Stimulated activated CD4-positive, alpha-beta T cell treated with anti-CD3 and anti-CD28 coated beads, Interleukin-1b, Interleukin-23, amount 100 ng/mL, for 4 hours (primary cell): ENCODE results near the gene C4orf33.

Experiments
- DNase-seq, 2 donors: peaks; one replicate each; pipeline ENCODE4 v3.0.0-alpha.2; 2020; ENCODE audit warnings: low read depth in 2 of 2

C4orf33 gene

DNA sequence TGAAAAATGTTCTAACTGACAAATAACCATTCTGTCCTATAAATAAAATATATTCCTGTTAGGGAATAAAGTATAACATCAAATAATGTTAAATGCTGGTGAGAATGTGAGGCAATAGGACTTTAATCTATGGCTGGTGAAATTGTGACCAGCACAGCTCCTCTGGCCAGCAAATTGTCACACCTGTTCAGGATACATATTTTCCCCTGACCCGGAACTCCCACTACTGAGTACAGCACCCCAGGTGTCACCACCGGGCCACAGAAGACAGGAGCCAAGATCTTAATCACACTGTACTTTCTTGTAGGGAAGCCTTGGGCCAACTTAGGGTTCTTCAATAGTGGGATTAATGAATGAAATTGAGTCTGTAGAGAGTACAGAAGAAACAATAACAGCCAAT, 33.2 kb downstream of the C4orf33 start:
- DNase-seq, result no peak

DNA sequence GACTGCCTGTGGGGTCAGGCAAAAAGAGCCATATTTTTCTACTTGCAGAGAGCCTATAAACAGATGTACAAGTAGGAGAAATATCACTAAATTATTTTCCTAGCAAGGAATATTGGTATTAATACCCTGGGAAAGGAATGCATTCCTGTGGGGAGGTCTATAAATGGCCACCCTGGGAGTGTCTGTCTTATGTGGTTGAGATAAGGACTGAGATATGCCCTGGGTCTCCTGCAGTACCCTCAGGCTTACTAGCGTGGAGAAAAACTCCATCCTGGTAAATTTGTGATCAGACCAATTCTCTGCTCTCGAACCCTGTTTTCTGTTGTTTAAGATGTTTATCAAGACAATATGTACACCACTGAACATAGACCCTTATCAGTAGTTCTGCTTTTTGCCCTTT, 35.4 kb downstream of the C4orf33 start:
- no peak for DNase-seq

DNA sequence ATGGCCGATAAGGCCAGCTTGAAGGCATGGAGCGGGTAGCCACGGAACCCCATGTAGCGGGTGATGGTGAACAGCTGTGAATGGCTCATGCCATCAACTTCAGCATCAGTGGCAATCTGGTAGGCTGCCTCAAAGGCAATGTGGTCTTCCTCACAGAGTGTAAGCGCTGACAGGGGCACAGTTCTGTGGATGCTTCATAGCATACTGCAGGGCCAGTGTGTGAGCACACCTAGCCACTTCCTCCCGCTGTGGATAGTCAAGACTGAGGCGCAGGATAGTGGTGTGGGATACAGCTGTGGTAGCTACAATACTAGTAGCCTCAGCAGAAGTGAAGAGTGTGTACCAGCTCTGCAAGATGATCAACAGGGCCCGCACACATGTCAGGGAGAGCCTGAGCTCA, 40.5 kb downstream of the C4orf33 start:
- no peak for DNase-seq

DNA sequence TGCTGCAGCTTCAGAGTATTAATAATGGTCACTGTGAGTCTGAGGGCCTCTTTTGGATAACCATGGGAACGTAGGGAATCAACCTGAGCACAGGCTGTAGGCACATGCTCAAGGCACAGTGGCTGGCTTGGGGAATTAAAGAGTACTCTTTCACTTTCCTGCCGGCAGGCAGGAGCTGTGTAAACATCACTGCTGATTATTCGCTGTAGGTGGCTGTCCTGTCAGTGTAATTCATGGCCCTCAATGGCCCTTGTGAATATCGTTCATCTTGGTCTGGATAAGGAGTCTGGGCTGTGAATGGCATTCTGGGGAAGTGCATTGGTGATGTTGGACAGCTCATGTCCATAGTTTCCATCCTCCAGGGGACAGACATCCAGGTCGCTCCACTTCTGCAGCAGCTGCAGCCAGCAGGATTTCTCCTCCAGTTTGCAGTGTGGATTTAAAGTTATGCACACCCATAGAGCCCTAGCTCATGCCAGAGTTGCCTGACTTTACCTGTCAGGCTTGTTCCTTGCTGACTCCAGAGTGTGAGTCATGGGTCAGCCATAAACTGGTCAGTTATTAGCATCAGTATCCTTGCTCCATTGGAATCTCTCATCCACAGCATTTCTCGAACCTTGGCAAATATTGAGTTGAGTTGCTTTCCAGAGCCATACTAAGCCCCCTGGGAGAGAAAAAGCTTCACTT, 43.0 kb downstream of the C4orf33 start:
- DNase-seq, result no peak

DNA sequence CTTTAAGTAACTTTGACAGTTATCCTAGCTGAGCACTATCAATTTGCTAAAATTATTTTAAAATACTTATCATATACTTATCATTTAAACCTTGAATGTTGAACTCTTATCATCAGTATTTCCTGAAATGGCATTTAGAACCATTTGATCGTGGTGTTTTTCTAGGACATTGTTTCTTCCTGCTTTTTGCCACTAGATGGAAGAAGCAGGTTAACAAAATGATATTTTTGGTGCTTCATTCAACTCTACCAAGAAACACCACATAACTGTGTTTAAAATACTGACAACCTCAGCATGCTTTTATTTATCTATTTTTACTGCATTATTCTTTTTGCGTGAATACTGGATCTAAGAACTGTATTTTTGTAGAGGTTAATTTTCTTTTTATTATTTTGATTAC, 44.6 kb downstream of the C4orf33 start:
- no peak for DNase-seq

DNA sequence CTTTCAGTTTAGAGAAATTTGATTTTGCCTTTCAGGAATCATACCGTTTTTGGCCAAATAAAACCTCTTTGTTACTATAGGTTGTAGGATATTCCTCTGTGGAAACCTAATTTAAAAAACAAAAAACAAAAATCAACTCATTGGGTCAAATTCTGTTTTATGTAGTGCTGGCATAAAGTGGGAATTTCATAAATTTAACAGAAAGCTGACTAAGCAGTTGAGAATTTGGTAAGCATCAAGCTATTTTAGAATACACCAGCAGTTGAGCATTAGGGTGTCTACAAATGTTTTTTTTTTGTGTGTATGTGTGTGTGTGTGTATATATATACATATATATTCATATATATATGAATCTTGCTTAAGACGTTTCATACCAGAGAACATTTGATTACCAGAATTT, 47.4 kb downstream of the C4orf33 start:
- DNase-seq, result no peak

DNA sequence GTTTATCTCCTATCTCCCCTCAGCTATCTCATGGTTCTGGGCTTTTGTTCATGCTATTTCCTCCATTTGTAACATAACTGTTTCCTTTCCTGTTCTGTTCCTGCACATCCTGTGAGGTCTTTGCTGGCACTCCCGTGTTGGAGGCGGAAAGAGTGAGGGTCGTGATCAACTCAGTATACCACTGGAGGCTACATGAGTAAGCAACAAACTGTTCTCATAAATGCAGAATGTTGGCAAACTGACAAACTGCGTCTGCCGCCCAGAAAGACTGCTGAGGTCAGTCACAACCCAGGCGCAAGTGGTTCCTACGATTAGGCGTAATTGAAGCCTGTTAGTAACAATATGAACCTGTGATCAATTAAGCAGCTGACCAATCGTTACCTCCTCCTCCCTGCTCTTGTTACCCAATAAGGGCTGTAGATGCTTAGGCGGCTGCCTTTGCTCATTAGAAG, 48.8 kb downstream of the C4orf33 start:
- no peak for DNase-seq

DNA sequence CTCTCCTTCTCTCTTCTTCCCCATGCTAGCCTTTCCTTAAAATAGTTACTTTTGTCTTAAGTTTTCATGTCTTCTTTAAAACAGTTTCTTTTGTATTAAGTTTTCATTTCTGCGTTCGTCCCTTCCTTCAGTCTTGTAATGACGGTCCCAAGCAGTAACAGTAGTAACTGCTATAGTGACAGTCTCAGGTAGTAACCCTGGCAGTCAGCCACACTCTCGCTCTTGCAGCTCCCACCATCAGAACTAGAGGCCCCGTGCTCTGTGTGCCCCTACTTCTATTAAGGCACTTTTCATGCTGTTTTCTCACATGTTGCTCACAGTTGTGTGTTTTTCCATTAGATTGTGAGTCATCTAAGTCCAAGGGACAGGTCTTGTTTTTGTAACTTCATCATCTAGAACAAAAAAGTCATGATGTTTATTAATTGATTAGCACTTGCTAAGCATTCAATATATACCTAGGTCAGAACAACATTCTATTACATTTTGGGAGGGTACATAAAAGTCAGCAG, 49.3 kb downstream of the C4orf33 start:
- DNase-seq, result no peak

DNA sequence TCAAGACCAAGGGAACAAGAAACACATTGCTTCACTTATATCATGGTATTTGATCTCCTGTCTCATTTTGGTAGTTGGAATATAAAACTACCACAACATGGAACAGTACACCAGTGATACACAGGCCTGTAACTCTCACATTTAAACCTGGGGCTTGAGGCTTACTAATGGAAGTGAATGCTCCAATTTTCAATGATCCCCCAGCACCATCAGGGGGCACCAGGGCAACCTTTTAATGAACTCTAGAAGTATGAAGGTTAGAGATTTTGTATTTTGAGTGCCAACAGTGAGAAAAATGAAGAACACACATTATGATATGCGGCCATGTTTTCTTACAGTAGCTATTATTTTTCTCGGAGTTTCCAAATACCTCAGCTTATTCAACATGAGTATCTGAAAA, 50.7 kb downstream of the C4orf33 start:
- no peak for DNase-seq

DNA sequence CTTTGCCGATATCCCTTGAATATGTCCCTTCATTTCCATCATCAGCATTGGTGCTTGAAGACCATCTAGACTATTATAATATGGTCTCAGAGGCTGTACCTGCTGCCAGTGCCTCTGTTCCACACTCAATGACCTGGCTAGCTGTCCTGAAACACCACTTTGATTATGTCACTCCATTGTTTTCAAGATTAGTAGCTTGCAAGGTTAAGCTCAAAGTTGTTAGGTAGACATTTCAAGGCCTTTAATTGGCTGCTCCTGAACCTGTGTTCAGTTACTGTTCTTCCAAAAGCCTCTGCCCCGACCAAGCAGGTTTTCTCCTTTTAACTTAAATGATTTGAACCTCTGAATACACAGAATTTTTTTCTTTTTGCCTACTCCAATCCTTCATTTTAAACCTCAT, 52.9 kb downstream of the C4orf33 start:
- no peak for DNase-seq

DNA sequence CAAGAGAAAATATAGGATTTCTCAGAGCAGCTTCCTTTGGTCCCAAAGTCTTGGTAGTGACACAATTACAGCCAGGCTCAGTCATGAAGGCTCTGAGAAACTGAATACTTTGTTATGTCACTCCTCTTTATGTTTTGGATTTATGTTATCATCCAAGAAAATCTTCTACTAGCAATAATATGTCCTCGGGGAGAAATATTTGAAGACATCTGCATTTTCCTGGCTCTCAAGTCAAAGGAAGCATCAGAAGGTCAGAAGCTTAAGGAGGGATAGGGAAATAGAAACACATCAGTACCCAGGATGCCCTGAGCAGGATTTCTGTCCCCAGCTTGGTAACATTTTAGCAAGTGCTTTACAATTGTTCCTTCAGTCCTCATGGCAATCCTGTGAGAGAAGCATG, 54.0 kb downstream of the C4orf33 start:
- DNase-seq, result no peak

DNA sequence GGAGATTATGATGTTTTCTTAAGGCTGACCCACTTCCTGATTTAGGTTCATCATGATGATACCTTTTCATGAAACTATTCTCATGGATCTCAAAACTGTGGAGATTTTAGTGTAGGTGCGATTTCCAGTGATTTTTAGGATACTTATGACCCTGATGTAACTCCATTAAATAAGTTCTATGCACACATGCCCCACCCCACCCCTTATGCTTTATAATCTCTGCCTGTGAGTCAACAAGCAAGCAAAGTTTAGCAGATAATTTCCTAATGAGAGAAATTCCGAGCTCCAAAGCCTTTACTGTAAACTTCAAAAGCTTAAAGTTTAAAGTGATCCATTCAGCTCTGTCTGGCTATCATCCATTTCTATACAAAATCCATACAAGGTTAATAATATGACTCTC, 56.4 kb downstream of the C4orf33 start:
- DNase-seq, result no peak

DNA sequence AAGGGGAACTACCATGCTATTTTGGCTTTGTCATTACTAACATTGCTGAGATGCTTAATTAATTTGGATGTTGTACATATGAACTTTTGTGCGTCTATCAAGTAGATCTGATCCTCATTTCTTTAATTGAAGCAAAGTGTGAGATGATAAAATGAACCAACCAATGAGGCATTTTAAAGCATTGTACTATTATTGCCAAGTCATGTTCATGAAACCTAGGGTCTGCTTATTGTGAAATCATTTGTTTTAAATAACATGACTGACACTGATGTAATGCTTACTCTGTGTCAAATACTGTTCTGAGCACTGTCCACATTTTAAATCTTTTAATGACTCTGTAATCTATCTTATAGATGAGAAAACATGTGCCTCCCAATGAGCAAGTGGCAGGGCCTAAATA, 57.7 kb downstream of the C4orf33 start:
- no peak for DNase-seq

DNA sequence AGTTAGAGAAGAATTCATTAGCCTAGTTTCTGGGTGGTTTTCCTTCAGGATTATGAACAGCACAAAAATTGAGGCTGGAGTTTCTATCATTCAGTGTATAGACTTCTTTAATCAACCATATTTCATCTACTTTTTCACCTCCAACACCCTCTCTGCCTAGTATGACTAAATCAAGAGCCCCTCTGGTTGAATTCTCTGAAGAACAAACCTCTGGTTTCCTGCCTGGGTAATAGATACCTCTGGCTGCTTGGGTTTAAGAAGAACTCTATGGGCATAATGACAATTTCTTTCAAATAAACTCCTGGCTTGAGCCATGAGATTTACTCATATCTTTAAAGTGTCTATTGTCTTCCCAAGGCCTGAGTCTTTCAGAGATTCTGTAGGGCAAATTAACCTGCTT, 66.5 kb downstream of the C4orf33 start:
- DNase-seq, result no peak

DNA sequence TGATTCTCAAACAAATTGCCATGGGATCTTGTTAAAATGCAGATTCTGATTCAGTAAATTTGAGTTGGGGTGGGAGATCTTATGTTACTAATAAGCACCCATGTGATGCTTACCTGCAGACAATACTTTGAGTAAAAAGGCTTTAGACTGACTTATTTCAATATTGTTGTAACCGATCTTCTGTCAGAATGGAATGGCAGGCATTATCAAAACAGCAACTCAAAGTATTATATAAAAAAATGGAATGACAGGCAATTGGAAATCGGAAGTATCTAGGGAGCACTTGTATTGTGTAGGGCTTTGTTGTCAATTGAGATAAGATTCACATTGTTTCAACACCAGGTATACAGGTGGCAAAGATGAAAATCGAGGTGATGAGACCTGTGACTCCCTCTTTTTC, 67.5 kb downstream of the C4orf33 start:
- DNase-seq, result no peak

DNA sequence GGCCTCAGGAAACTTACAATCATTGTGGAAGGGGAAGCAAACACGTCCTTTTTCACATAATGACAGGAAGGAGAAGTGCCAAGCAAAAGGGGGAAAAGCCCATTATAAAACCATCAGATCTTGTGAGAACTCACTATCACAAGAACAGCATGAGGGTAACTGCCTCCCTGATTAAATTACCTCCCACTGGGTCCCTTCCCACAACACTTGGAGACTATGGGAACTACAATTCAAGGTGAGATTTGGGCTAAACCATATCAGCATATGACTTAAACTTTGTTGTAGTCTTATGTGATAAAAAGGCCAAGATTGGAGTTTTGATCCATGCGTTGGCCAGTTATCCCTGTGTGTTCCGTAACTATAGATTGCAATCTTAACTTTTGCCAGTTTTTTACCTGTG, 68.3 kb downstream of the C4orf33 start:
- no peak for DNase-seq
